Hematopoietic multipotent progenitor cell treated with erythropoietin and hydrocortisone succinate and interleukin-3 and kit ligand, for 6 days (in vitro differentiated cells): ENCODE results near the gene NR2F2.

Experiments
- DNase-seq: peaks from one replicate; pipeline ENCODE4 v3.0.0-alpha.2; 2015

NR2F2 gene

DNA sequence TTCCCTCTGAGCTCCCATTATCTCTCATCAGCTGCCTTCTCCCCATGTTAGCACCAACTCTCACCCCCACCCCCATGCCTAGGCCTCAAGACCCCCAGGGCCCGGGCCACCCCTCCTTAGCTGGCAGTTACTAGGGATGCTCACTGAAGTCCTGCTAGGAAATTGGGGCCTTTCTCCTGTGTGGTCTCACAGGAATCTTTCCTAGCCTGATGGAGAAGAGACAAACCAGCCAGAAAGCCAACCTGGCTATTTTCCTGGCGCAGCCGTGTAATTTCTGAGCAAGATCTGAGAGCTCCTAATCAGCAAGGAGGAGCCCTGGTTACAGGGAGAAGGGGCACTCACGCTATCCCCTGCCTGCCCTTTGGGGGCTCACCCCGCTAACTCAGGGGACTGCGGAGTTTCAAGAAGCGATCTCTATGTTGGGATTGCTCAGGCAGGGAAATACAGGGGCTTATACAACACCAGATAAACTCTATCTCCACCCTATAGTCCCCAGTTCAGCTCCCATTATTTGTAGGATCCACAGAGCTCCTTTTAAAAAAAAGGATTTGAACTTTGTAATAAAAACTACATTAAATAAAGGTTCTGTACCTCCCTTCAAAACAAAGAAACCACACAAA, 25.2 kb downstream of the NR2F2 start:
- no peak for DNase-seq

DNA sequence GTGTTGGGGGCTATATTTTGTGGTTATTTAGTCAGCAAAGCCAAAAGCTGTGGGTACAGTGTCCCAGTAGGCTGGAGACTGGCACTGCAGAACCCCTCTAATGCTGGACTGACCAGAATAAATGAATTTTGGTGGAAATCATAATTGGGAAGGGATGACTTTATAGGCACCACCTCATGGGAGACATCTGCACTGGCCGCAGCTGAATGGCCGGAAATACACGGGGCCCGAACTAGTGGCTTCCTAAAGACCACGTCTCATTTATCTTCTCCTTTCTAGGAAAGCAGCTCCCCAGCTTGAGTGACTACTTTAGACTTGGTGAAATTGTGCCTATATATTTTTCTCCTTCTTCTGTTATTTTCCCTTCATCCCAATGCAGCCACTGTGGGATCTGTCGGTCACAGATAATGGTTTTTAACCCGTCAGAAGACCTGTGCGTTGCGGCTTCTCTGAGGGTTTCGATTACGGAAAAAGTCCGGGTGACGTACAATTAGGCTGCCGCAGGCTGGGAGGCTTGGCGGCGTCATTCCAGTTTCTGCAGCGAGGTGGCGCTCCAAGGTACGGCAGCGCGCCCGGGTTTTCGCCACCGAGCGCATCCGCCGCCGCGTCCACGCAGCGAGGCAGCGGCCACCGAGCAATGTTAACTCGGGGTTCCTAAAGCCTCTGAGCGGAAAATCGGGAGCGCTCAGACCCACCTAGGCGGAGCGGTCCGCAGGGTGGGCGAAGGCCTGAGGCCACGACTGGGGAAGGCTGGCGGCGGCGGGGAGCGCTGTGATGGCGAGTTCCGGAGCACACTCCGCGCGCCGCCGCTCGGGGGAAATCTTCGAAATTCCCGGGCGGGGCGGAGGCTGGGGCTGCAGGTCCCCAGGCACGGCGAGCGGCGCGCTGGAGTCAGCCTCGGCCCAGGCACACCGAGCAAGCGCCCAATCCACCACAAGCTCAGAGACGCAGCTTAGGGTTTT, 26.3 kb downstream of the NR2F2 start:
- DNase-seq, result peak; percentile 79

DNA sequence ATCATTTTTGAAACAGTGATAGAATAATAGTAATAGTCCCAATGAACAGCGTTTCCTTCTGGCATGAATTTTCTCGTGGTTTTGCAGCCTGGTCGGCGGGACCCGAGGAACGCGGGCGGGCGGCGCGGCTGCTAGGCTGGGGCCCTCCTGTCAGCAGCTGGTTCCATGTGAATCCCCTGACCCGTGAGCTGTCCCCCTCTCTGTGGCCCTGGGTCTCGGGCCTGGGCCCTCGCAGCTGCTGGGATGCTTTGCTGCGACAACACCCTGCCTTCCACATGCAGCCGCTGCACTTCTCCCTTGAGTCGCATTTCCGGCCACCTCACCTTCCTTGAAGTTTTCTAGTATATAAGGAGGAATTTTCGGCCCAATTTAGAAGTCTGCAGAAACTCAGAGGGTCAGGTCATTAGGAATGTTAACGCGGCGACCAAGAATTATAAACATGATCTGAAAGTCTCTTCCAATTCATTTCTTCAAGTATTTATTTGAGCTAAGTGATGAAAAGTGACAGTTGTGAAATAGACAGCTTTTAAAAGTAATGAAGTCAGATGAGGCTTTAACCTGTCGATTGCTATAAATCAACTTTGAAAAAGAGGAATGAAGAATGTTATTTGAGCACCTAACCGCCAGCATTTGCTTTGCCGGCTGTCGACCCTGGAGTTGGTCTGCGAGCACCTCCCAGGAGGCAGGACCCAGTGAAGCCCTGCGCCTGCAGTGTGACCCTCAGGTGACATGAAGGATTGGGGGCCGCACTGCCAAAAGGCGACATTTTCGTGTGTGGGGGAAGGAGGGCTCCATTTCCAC, 27.7 kb downstream of the NR2F2 start:
- no peak for DNase-seq

GRCh38 chr15:96358821-96359615, 28.5 kb downstream of the NR2F2 start:
- DNase-seq, result no peak

DNA sequence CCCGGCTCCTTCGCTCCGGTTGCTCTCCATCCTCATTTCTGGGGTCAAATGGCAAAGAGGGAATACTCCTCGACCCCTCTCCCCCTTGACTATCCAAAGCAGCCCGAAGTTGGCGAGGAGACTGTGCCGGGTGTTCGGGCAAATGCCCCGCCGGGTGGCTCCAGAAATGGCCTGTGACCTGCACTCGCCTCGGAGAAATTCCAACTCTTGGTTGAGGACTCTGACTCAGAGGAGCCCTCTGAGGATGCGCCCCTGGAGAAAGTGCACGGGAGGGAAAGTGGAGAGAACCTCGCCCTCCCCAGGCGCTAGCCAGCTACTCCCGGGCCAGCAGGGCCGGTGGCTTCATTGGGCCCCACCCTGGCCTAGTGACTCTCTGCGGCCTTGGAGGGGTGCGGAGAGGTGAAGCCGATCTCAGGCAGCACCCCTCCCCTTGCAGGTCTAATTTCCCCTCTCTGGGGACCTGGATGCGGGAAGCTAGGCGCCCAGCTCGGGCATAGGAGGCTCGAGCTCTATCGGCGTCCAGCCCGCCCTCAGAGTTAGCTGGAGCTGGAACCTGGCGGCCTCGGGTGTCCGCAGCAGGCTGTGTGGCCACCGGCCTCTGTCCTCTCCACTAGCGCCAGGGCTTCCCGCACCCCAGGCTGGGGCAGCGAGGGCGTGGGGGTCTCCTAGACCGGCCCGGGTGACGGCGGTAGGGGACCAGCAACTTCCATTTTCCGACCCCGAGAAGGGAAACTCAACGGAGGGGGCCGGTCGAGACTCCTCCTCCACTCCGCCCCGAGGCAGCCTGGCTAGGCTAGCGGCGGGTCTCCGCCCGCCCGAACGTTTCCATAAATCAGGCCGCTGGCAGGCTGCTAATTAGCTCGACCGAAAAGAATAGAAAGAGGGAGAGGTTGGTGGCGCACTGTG, 29.4 kb downstream of the NR2F2 start:
- no peak for DNase-seq

DNA sequence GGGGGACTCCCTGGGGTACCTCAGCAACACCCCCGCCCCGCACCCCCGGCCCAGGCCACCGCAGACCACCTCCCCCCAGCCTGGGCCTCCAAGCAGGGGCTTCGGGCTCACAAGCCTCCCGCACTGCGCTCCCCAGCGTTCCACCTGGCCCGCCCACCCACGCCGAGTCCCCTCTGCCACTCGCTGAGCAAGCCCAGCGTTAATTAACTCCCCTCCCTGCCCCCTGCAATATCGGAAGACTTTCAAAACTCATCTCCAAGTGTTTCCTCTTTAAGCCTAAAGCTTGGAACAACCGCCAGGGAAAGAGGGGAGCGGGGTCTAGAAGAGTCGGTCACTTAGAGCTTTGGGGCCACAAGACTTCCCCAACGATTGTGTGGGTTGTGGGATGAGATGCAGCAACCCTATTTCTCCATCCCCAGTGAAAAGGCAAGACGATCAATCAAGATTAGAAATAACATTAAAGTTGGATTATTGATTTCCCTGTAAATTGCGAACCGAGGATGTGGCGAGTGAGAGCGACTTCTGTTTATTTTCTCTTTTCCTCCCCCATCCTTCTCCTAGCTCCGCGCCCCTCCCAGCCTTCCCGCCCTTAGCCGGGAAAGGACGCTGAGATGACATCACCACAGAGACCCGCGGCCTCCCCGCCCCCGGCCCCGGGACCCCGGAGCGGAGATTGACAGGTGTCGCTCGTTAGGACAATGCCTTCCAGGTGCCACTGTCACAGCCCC, 30.2 kb downstream of the NR2F2 start:
- no peak for DNase-seq

GRCh38 chr15:96361309-96362010, 31.0 kb downstream of the NR2F2 start:
- no peak for DNase-seq

GRCh38 chr15:96362011-96362754, 31.7 kb downstream of the NR2F2 start:
- no peak for DNase-seq

DNA sequence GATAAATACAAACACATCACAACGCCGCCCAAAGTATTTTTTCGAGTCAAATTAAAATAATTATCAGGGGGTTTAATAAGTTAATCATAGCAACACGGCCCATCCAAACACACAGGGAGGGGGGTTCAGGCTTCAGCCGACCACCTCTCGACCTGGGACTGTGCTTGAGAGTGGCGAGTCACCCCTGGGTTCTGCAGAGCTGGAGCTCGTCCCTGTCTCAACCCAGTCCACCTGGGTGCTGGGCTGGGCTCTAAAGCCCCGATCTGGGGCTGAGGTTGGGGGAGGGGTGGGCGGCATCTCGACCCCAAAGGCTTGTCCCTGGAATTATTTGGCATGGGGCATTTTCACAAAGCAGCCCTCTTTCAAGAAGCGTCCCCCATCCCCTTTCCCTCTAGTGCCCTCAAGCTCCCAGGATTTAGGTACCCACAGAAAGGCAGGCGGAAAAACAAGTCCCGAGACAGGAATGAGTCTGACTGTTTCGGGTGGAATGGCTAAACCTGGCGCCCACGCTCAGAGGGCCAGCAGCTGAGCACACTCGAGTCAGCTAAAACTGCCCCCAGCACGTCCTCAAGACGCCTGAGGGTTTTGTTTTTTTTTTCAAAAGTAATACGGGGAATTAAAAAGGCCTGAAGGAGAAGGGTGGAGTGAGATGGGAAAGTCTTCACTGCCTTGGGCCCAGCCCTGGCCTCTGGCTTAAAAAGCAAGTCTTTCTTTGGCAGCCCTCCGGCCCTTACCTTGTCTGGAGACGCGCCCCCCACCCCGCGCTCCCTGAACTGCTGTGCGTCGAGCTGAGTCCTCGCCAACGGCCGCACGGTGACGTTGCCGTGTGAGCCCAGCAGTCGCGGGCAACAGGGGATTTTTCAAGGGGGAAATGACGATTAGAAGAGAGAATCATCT, 32.5 kb downstream of the NR2F2 start:
- DNase-seq, result no peak

DNA sequence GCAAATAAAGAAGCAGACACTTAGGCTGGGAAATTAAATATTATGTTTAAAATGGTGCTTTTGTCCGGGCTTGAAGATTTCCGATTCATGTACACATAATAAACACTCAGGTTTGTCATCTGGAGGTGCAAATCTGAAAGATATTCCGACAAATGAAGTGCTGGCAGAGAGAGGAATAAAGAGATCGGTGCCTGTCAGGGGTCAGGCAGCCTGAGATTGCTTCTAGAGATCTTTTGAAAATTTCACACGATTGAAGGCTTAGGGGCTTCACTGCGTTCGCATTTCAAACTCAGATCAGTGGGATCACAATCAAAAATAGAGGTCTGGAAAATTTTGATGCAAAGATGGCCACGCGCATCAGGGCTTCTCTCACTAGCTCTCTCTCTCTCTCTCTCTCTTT, 33.2 kb downstream of the NR2F2 start:
- no peak for DNase-seq

DNA sequence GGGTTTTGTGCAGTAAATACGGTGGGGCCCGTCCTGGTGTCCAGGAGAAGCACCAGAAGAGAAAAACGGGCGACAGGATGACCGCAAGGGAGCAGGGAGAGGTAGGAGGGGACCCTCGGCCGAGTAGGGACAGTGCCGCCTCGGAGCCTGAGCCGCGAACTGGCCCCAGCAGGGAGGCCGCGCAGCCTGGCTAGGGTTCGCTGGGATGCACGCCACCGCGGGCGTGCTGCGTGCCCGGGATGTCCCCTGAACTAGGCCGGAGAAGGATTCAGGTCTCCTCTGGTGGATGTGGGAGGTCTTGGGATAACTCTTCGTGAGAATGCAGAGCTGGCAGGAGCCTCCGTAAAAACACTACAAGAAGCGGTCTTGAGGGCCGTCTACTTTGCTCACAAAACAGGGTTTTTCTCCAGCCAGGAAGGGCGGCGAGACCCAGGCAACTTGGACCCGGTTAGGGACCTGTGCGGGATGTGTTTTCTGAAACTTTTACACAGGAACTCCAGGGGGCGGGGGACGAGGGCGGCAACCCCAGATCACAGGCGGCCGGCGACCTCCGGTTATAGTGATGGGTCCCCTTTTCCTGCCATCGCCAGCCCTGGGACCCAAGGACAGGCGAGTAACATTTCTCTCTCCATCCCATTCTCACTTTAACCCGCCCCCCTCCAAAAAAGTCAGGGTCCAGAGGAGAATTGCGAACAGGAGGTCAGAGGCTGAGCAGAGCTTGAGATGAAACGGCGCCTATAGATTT, 35.5 kb downstream of the NR2F2 start:
- no peak for DNase-seq

- DNase-seq, result no peak
Measured at GRCh38 chr15:96366526-96366877, 36.0 kb downstream of the NR2F2 start.

DNA sequence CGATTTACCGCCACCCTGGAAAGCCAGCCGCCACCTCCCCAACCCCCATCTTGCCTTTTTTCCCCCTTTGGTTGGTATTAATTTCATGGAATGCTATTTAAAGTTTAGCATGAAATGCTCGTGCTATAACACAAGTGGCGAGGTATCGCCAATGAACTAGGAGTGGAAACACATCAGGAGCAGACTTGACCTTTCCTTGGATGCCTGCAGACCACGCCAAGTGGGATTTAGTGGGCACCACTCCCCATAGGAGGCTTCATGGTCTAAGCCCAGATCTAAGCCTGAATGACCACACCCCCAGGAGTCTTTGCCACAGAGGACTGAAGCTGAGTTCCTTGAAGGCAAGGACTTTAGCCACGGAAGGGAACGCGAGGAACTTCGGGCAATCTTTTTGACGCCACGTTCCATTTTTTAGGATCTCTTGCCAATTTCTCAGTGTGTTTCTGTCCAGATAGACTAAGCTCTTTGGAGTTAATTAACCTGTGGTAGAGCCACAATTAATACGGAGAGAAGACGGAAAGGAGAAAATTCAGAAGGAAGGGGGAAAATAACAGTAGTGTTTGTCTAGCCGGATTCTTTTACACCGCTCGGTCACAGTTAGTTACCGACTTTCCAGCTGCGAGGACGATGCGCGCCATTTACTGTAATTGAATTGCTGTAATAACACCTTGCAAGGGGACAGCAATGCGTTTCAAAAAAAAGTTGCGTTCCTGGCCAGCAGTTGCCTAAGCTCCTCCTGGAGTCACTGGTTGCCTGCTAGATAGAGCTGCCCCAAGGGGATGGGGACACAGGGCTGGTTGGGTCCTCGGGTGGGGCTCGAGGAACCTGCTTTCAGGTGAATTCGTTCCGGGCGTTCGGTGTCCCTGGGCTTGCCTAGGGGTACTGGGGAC, 37.1 kb downstream of the NR2F2 start:
- DNase-seq, result no peak

DNA sequence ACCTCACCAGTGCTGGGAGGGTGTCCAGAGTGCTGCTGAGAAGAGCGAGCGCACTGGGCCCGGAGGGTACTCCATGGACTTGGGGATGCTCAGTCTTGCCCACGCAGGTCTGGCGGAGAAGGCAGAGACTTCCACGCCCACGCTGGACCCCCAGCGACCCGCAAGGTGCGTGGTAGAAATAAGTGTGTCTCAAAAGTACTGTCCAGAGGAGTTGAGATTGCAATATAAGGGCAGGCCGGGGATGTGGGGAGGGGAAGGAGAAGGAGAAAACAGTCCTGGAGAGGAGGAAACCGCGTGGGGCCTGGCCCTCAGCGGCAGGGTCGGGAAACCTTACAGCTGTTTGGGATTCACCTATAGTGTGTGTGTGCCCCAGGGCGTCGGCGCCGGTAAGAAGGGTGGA, 38.9 kb downstream of the NR2F2 start:
- DNase-seq, result no peak

- DNase-seq, result no peak
Measured at GRCh38 chr15:96369825-96370621, 39.5 kb downstream of the NR2F2 start.

DNA sequence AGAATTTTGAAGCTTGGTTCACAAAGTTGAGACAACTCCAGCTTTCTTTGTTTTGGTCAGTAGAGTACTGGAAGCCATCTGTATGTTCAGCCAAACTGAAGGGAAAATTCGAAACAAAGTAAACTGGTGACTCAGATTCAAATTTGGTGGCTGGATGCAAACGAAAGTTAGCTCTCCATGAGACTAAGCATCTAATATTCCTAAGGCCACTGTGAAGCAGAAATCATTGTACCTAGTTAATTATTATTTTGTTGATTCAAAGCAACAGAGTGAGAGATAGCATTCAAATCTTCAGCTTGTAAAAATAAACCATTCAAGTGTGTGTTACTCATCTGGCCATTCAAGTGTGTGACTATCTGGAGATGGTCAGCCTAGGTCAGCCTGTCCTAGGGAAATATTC, 42.1 kb downstream of the NR2F2 start:
- no peak for DNase-seq
